ENCODE data around the gene DNLZ. TPM values are rescaled to one million over a fixed set of nuclear protein-coding genes. Genes with fewer than 3 reads are reported as not detected.

DNLZ gene
- total and polyA plus RNA-seq, 4 donors: 12.4 to 18.1 (median 14.9) TPM

GRCh38 chr9:136361047-136361753 is 2.3 kb downstream of the DNLZ start:
- no peak for DNase-seq
- H3K9me3 ChIP-seq (ENCODE audit: control insufficient read depth, low read length): no peaks in the 10 kb centered on the region
- H3K27ac ChIP-seq (ENCODE audit: low read depth in 1 of 2, low read length in 2 of 2): no peak overlapping the region
- no peak overlapping the region for H3K4me3 ChIP-seq (ENCODE audit: low read length in 2 of 2)
- no peaks in the 10 kb centered on the region for H3K4me1 ChIP-seq (ENCODE audit: control insufficient read depth in 1 of 2, insufficient read depth in 2 of 2, low read length in 2 of 2)
- H3K36me3 ChIP-seq (ENCODE audit: control insufficient read depth in 1 of 2, insufficient read depth in 2 of 2, low read length in 1 of 2): no peaks in the 10 kb centered on the region
- ATAC-seq (ENCODE audit: low FRiP score): no peak
- intact Hi-C loops (cut with DNase I): loop anchor here in 1 of 2 donors (5.0 kb wide), 2 partner anchors 34 to 49 kb away; partner anchors contain the start of gene GPSM1
- no peaks in the 10 kb centered on the region for H3K27me3 ChIP-seq (ENCODE audit: control insufficient read depth in 1 of 2, insufficient read depth in 2 of 2, low read length in 1 of 2)
- WGBS, 2 donors: 70 to 71% methylated on average over 43 of the region's 43 CpGs

GRCh38 chr9:136359774-136360718 is 3.5 kb downstream of the DNLZ start:
- intact Hi-C loops (cut with DNase I): loop anchor here in 1 of 2 donors (5.0 kb wide), 2 partner anchors 33 to 48 kb away; partner anchors contain the start of gene GPSM1

GRCh38 chr9:136358888-136359287 is 4.7 kb downstream of the DNLZ start:
- Histone ChIP-seq H3K36me3 (ENCODE audit: control insufficient read depth in 1 of 2, insufficient read depth in 2 of 2, low read length in 1 of 2) (no peaks in the 10 kb centered on the region), H3K4me3 (ENCODE audit: low read length in 2 of 2) (no peak overlapping the region), H3K9me3 (ENCODE audit: control insufficient read depth, low read length) (no peaks in the 10 kb centered on the region), H3K27ac (ENCODE audit: low read depth in 1 of 2, low read length in 2 of 2) (no peak overlapping the region), H3K27me3 (ENCODE audit: control insufficient read depth in 1 of 2, insufficient read depth in 2 of 2, low read length in 1 of 2) (no peaks in the 10 kb centered on the region), H3K4me1 (ENCODE audit: control insufficient read depth in 1 of 2, insufficient read depth in 2 of 2, low read length in 2 of 2) (no peaks in the 10 kb centered on the region)
- ATAC-seq (ENCODE audit: low FRiP score): no peak
- intact Hi-C loops (cut with DNase I): no loop called here
- 32 to 54% methylated on average over 2 of the region's 2 CpGs for WGBS, 2 donors
- DNase-seq: no peak

More at GRCh38 chr9:136359774-136360718, 3.5 kb downstream of the DNLZ start:
- Histone ChIP-seq H3K27me3 (ENCODE audit: control insufficient read depth in 1 of 2, insufficient read depth in 2 of 2, low read length in 1 of 2) (no peaks in the 10 kb centered on the region), H3K27ac (ENCODE audit: low read depth in 1 of 2, low read length in 2 of 2) (no peak overlapping the region), H3K36me3 (ENCODE audit: control insufficient read depth in 1 of 2, insufficient read depth in 2 of 2, low read length in 1 of 2) (no peaks in the 10 kb centered on the region), H3K9me3 (ENCODE audit: control insufficient read depth, low read length) (no peaks in the 10 kb centered on the region), H3K4me1 (ENCODE audit: control insufficient read depth in 1 of 2, insufficient read depth in 2 of 2, low read length in 2 of 2) (no peaks in the 10 kb centered on the region), H3K4me3 (ENCODE audit: low read length in 2 of 2) (no peak overlapping the region)
- no peak for ATAC-seq (ENCODE audit: low FRiP score)
- 71 to 73% methylated on average over 31 to 38 of the region's 38 CpGs for WGBS, 2 donors
- no peak for DNase-seq

GRCh38 chr9:136358016-136358415 is 5.5 kb downstream of the DNLZ start:
- no peaks in the 10 kb centered on the region for H3K9me3 ChIP-seq (ENCODE audit: control insufficient read depth, low read length)
- no peaks in the 10 kb centered on the region for H3K4me1 ChIP-seq (ENCODE audit: control insufficient read depth in 1 of 2, insufficient read depth in 2 of 2, low read length in 2 of 2)
- WGBS, 2 donors: 84 to 87% methylated on average over 23 to 29 of the region's 29 CpGs
- no peak overlapping the region for H3K4me3 ChIP-seq (ENCODE audit: low read length in 2 of 2)
- no peak for ATAC-seq (ENCODE audit: low FRiP score)
- no peak overlapping the region for H3K27ac ChIP-seq (ENCODE audit: low read depth in 1 of 2, low read length in 2 of 2)
- H3K27me3 ChIP-seq (ENCODE audit: control insufficient read depth in 1 of 2, insufficient read depth in 2 of 2, low read length in 1 of 2): no peaks in the 10 kb centered on the region
- no peak for DNase-seq
- intact Hi-C loops (cut with DNase I): no loop called here
- no peaks in the 10 kb centered on the region for H3K36me3 ChIP-seq (ENCODE audit: control insufficient read depth in 1 of 2, insufficient read depth in 2 of 2, low read length in 1 of 2)

GRCh38 chr9:136357202-136357725 is 6.3 kb downstream of the DNLZ start:
- Histone ChIP-seq H3K27me3 (ENCODE audit: control insufficient read depth in 1 of 2, insufficient read depth in 2 of 2, low read length in 1 of 2) (no peaks in the 10 kb centered on the region), H3K27ac (ENCODE audit: low read depth in 1 of 2, low read length in 2 of 2) (no peak overlapping the region), H3K9me3 (ENCODE audit: control insufficient read depth, low read length) (no peaks in the 10 kb centered on the region), H3K36me3 (ENCODE audit: control insufficient read depth in 1 of 2, insufficient read depth in 2 of 2, low read length in 1 of 2) (no peaks in the 10 kb centered on the region), H3K4me3 (ENCODE audit: low read length in 2 of 2) (no peak overlapping the region), H3K4me1 (ENCODE audit: control insufficient read depth in 1 of 2, insufficient read depth in 2 of 2, low read length in 2 of 2) (no peaks in the 10 kb centered on the region)
- ATAC-seq (ENCODE audit: low FRiP score) (no peak), DNase-seq (no peak)
- intact Hi-C loops (cut with DNase I): no loop called here
- WGBS, 2 donors: 78 to 83% methylated on average over 20 to 22 of the region's 22 CpGs

GRCh38 chr9:136355616-136356557 is 7.7 kb downstream of the DNLZ start:
- Histone ChIP-seq H3K36me3 (ENCODE audit: control insufficient read depth in 1 of 2, insufficient read depth in 2 of 2, low read length in 1 of 2) (no peaks in the 10 kb centered on the region), H3K9me3 (ENCODE audit: control insufficient read depth, low read length) (no peaks in the 10 kb centered on the region), H3K27ac (ENCODE audit: low read depth in 1 of 2, low read length in 2 of 2) (no peak overlapping the region), H3K27me3 (ENCODE audit: control insufficient read depth in 1 of 2, insufficient read depth in 2 of 2, low read length in 1 of 2) (no peaks in the 10 kb centered on the region), H3K4me1 (ENCODE audit: control insufficient read depth in 1 of 2, insufficient read depth in 2 of 2, low read length in 2 of 2) (no peaks in the 10 kb centered on the region), H3K4me3 (ENCODE audit: low read length in 2 of 2) (no peak overlapping the region)
- intact Hi-C loops (cut with DNase I): no loop called here
- ATAC-seq (ENCODE audit: low FRiP score): no peak
- DNase-seq: no peak
- 85 to 86% methylated on average over 49 to 54 of the region's 54 CpGs for WGBS, 2 donors

GRCh38 chr9:136354592-136355085 is 8.9 kb downstream of the DNLZ start:
- DNase-seq: no peak
- intact Hi-C loops (cut with DNase I): no loop called here

More at GRCh38 chr9:136354592-136355085, 8.9 kb downstream of the DNLZ start:
- Histone ChIP-seq H3K4me3 (ENCODE audit: low read length in 2 of 2) (no peak overlapping the region), H3K27ac (ENCODE audit: low read depth in 1 of 2, low read length in 2 of 2) (no peak overlapping the region), H3K4me1 (ENCODE audit: control insufficient read depth in 1 of 2, insufficient read depth in 2 of 2, low read length in 2 of 2) (no peaks in the 10 kb centered on the region), H3K36me3 (ENCODE audit: control insufficient read depth in 1 of 2, insufficient read depth in 2 of 2, low read length in 1 of 2) (no peaks in the 10 kb centered on the region), H3K9me3 (ENCODE audit: control insufficient read depth, low read length) (no peaks in the 10 kb centered on the region), H3K27me3 (ENCODE audit: control insufficient read depth in 1 of 2, insufficient read depth in 2 of 2, low read length in 1 of 2) (no peaks in the 10 kb centered on the region)
- 43 to 45% methylated on average over 17 of the region's 17 CpGs for WGBS, 2 donors
- ATAC-seq (ENCODE audit: low FRiP score): no peak

Measured in aorta (tissue), 5 donors.